ENCODE data around the gene TBC1D22A. TPM values are rescaled to one million over a fixed set of nuclear protein-coding genes. Genes with fewer than 3 reads are reported as not detected.

The TBC1D22A gene
- total RNA-seq, 1 experiment from 2014 or later: 32.6 TPM

- ChIA-PET CTCF (no interaction called here), POLR2A (no interaction called here)
- H3K4me3 Mint-ChIP-seq (ENCODE audit: unreplicated experiment): no peak overlapping the region
These were observed 199.3 kb downstream of the TBC1D22A start for GRCh38 chr22:46961591-46962295.

GRCh38 chr22:46962406-46962805 lies 200.0 kb downstream of the TBC1D22A start:
- no peak overlapping the region for H3K4me3 ChIP-seq (ENCODE audit: low read depth, low read length)
- intact Hi-C loops (cut with micrococcal nuclease; ENCODE audit: unreplicated experiment): no loop called here
- Mint-ChIP-seq H3K36me3 (ENCODE audit: insufficient read depth, unreplicated experiment) (peaks cover 8% of the 10 kb centered on the region), H3K27me3 (ENCODE audit: insufficient read depth, unreplicated experiment) (no peaks in the 10 kb centered on the region), H3K27ac (ENCODE audit: unreplicated experiment) (no peak overlapping the region), H3K4me1 (ENCODE audit: low read depth, unreplicated experiment) (no peaks in the 10 kb centered on the region), H3K9me3 (ENCODE audit: unreplicated experiment) (no peaks in the 10 kb centered on the region), H3K4me3 (ENCODE audit: unreplicated experiment) (no peak overlapping the region)
- no peak for TF ChIP-seq CTCF (IDR thresholded peaks at IDR 0.05; ENCODE audit: insufficient read depth in 1 of 2, low read depth in 1 of 2, low read length in 1 of 2, severe bottlenecking in 1 of 2, unreplicated experiment in 1 of 2)
- H3K27me3 ChIP-seq (replicated peaks; ENCODE audit: control insufficient read depth, insufficient read depth, low read length): no peaks in the 10 kb centered on the region
- BruUV-seq (replicated peaks): no TSS peak
- no peaks in the 10 kb centered on the region for H3K36me3 ChIP-seq (ENCODE audit: control insufficient read depth, insufficient read depth, low read length)
- no peaks in the 10 kb centered on the region for H3K9me3 ChIP-seq
- CTCF ChIA-PET: no interaction called here
- DNase-seq: no peak
- POLR2A ChIA-PET: no interaction called here
- no peaks in the 10 kb centered on the region for H3K4me1 ChIP-seq

More at GRCh38 chr22:46961591-46962295, 199.3 kb downstream of the TBC1D22A start:
- H3K4me1 Mint-ChIP-seq (ENCODE audit: low read depth, unreplicated experiment): no peaks in the 10 kb centered on the region
- no peak for TF ChIP-seq CTCF (IDR thresholded peaks at IDR 0.05; ENCODE audit: insufficient read depth in 1 of 2, low read depth in 1 of 2, low read length in 1 of 2, severe bottlenecking in 1 of 2, unreplicated experiment in 1 of 2)
- peaks cover 13% of the 10 kb centered on the region for H3K36me3 Mint-ChIP-seq (ENCODE audit: insufficient read depth, unreplicated experiment)
- H3K36me3 ChIP-seq (ENCODE audit: control insufficient read depth, insufficient read depth, low read length): no peaks in the 10 kb centered on the region
- H3K4me3 ChIP-seq (ENCODE audit: low read depth, low read length): no peak overlapping the region
- no TSS peak for BruUV-seq (replicated peaks)
- no peaks in the 10 kb centered on the region for H3K27me3 Mint-ChIP-seq (ENCODE audit: insufficient read depth, unreplicated experiment)
- no peaks in the 10 kb centered on the region for H3K9me3 Mint-ChIP-seq (ENCODE audit: unreplicated experiment)
- no peak overlapping the region for H3K27ac Mint-ChIP-seq (ENCODE audit: unreplicated experiment)
- H3K27me3 ChIP-seq (replicated peaks; ENCODE audit: control insufficient read depth, insufficient read depth, low read length): no peaks in the 10 kb centered on the region
- intact Hi-C loops (cut with micrococcal nuclease; ENCODE audit: unreplicated experiment): no loop called here
- no peak for DNase-seq
- H3K9me3 ChIP-seq: no peaks in the 10 kb centered on the region
- H3K4me1 ChIP-seq: no peaks in the 10 kb centered on the region

GRCh38 chr22:46963672-46964545 lies 201.5 kb downstream of the TBC1D22A start:
- intact Hi-C loops (cut with micrococcal nuclease; ENCODE audit: unreplicated experiment): no loop called here
- POLR2A ChIA-PET: no interaction called here
- no TSS peak for BruUV-seq (replicated peaks)
- Histone ChIP-seq H3K4me3 (ENCODE audit: low read depth, low read length) (no peak overlapping the region), H3K36me3 (ENCODE audit: control insufficient read depth, insufficient read depth, low read length) (no peaks in the 10 kb centered on the region), H3K27me3 (replicated peaks; ENCODE audit: control insufficient read depth, insufficient read depth, low read length) (no peaks in the 10 kb centered on the region), H3K9me3 (no peaks in the 10 kb centered on the region), H3K4me1 (no peaks in the 10 kb centered on the region)
- Mint-ChIP-seq H3K36me3 (ENCODE audit: insufficient read depth, unreplicated experiment) (peaks cover 6% of the 10 kb centered on the region), H3K4me3 (ENCODE audit: unreplicated experiment) (no peak overlapping the region), H3K27ac (ENCODE audit: unreplicated experiment) (no peak overlapping the region), H3K27me3 (ENCODE audit: insufficient read depth, unreplicated experiment) (no peaks in the 10 kb centered on the region), H3K9me3 (ENCODE audit: unreplicated experiment) (no peaks in the 10 kb centered on the region), H3K4me1 (ENCODE audit: low read depth, unreplicated experiment) (no peaks in the 10 kb centered on the region)
- DNase-seq: no peak
- CTCF ChIA-PET: no interaction called here
- TF ChIP-seq CTCF (IDR thresholded peaks at IDR 0.05; ENCODE audit: insufficient read depth in 1 of 2, low read depth in 1 of 2, low read length in 1 of 2, severe bottlenecking in 1 of 2, unreplicated experiment in 1 of 2): no peak
